HK-2 (cell line): ENCODE measurements around the gene THAP7.

Source experiments
- DNase-seq: peaks from one replicate; pipeline ENCODE4 v3.0.0-alpha.2; 2018; ENCODE audit not compliant: unreplicated experiment

The THAP7 gene

GRCh38 chr22:20964090-20964798 lies 37.7 kb downstream of the THAP7 start:
- no peak for DNase-seq

DNA sequence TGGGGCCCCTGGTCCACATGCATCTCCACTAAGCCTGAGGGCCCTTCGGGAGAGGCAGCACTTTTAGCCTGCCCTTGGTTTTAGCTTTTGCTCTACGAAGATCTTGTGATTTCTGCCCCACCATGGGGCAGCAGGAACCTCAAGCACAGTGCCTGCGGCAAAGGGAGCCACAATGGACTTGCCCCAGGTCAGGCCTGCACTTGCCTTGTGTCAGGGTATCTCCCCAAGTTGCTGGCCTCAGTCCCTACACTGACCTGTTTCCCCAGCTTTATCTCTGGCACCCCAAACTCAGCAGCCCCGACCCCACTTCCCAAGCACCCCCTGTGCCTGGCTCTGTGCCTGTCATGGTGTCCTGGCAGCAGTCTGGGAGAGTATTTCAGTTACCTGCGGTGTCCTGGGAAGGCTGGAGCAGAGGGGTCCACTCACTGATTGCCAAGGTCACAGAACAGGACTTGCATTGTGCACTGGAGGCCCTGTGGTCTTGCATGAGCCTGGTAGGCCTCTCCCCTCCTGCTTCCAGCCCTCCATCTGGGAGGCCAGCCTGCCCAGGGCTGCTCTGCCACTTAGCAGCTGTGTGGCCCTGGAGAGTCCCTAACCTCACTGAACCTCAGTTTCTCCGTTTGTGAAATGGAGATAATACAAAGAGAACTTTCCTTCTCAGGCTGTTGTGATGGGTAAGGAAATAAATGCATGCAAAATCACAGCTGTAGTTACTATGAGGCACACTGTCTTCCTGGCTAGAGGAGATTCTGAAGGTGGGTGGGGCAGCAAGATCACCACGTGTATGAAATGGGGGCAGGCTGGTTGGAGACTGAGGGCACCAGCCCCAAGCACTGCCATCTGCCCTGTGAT lies 38.5 kb downstream of the THAP7 start:
- no peak for DNase-seq

GRCh38 chr22:20962491-20962945 lies 39.4 kb downstream of the THAP7 start:
- DNase-seq = no peak

GRCh38 chr22:20960609-20961008 lies 41.3 kb downstream of the THAP7 start:
- no peak for DNase-seq

DNA sequence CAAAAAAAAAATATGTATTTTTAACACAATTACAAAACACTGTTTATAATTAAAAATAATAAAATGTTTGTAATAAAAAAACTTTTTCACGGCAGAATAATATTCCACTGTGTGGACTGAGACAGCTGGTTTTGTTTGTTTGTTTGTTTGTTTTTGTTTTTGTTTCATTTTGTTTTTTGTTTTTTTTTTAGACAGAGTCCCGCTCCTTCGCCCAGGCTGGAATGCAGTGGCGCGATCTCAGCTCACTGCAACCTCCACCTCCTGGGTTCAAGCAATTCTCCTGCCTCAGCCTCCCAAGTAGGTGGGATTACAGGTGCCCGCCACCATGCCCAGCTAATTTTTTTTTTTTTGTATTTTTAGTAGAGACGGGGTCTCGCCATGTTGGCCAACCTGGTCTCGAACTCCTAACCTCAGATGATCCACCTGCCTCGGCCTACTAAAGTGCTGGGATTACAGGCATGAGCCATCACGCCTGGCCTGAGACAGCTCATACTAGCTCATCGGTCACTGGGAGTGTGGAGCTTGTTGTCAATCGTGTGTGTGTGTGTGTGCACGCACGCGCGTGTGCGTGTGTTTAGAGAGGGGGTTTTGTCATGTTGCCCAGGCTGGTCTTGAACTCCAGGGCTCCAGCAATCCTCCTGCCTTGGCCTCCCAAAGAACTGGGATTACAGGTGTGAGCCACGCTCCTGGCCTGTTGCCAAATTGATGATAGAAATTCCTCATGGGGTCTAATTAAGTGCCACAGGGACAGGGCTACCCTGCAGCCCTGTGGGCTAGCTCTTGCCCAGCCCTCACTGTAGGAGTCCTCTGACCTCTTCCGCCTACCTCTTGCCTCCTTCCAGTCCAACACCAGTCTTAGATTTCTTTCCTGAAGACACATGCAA lies 42.1 kb downstream of the THAP7 start:
- no peak for DNase-seq

DNA sequence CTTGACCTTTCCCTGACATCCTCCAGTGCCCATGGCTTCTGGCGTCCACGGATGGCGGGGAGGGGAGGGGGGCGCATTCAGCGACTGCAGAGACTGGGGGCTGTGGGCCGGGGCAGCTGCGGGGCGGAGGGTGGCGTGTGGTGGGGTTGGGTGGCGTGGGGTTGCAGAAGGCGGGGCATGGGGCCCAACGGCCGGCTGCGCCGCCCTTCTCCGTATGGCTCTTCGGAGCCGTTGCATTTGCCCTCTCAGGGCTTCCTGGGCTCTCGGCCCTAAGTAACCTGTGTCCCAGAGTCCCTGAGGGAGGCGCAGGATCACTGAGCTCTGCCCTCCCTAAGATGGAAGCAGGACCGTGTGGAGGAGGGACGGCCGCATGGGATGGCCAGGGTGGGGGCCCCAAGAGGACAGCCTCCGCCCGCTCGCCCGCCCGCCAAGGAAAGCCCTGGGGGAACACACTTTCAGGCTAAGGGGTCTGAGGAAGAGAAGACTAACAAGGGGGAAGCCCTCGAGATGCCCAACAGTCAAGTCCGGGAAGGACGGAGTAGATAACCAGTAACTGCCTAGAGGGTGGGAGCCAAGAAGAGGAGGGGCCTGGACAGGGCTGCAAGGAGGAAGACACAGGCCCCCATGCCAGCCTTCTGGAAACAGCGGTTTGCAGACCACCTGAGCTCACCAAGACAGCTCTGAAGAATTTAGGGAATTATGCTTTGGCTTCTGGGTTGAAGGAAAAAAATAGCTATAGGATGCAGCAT lies 44.1 kb downstream of the THAP7 start:
- peak; percentile 75 for DNase-seq

- peak; percentile 52 for DNase-seq
Measured at GRCh38 chr22:20957102-20957682, 44.7 kb downstream of the THAP7 start.

GRCh38 chr22:20956258-20957101 lies 45.4 kb downstream of the THAP7 start:
- peak; percentile 58 for DNase-seq

DNA sequence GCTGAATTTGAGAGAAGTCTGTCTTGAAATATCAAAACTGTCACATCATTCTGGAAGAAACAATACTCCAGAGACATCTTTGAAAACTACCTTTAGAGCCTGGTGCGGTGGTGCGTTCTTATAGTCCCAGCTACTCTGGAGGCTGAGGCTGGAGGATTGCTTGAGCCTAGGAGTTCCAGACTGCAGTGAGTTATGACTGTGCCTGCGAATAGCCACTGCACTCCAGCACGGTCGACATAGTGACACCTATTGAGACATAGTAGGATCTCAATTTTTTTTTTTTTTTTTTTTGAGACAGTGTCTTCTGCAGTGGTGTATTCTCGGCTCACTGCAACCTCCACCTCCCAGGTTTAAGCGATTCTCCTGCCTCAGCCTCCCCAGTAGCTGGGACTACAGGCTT lies 46.4 kb downstream of the THAP7 start:
- no peak for DNase-seq

DNA sequence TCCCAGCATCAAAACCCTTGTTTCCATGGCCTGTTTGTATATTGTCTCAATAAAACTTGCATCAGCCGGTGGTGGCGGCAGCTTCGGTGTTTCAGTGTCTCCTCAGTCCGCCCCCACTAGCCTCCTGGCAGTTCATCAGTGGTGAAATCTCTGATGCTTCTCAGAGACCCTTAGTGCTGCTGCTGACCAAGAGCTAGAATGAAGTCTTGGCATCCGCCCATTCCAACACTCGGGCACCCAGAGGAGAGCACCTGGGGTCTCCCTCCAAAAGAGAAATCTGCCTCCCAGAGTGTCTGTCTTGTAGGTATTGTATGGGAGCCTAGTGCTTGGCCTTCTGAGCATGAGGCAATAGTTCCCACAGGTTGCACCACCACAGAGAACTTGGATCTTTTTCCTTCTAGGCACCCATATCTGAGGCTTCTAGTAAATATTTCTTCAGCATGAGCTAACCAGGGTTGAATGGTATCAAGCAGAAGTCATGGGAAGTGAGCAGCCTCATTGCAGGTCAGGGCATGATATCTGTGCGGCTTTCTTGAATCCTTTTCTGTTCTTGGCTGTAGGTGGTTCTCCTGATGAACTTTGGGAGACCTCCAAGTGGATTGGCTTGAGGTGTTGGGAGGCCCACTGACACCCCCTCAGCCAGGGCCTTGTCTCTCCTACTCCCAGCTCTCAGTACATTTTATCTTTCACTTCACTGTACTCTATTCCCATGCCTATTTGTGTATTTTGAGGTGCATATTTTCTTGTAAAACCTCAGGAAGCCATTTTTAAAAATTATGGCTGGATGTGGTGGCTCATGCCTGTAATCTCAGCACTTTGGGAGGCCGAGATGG lies 48.0 kb downstream of the THAP7 start:
- DNase-seq = no peak

GRCh38 chr22:20953342-20953608 lies 48.6 kb downstream of the THAP7 start:
- DNase-seq = no peak

GRCh38 chr22:20952544-20953341 lies 49.2 kb downstream of the THAP7 start:
- no peak for DNase-seq

DNA sequence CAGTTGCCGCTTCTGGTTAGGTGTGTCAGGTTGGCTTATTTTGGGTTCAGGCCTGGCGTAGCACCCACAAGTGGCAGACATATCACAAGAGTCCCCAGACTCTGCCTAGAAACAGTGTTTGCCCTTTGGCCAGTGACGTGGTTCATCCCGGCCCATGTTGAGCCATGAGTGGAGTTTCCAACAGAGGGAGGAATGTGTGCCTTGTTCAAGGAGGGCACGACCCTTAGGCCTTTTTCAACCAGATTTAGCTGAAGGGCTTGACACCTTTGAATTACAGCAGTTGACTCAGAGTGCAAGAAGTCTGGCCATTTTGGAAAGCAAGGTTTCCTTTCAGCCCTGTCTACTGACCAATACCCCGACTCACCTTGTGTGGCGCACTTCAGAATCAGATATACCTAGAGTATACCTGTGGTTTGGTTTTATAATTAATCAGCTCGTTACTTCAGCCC lies 50.0 kb downstream of the THAP7 start:
- no peak for DNase-seq

GRCh38 chr22:20951151-20951931 lies 50.6 kb downstream of the THAP7 start:
- no peak for DNase-seq

- no peak for DNase-seq
Measured at GRCh38 chr22:20949698-20950183, 52.2 kb downstream of the THAP7 start.
